ENCODE measurements around the gene FZD8. TPM values are rescaled to one million over a fixed set of nuclear protein-coding genes. Genes with fewer than 3 reads are reported as not detected.

FZD8 gene
- total RNA-seq, 1 experiment from 2014 or later: 13.8 TPM

DNA sequence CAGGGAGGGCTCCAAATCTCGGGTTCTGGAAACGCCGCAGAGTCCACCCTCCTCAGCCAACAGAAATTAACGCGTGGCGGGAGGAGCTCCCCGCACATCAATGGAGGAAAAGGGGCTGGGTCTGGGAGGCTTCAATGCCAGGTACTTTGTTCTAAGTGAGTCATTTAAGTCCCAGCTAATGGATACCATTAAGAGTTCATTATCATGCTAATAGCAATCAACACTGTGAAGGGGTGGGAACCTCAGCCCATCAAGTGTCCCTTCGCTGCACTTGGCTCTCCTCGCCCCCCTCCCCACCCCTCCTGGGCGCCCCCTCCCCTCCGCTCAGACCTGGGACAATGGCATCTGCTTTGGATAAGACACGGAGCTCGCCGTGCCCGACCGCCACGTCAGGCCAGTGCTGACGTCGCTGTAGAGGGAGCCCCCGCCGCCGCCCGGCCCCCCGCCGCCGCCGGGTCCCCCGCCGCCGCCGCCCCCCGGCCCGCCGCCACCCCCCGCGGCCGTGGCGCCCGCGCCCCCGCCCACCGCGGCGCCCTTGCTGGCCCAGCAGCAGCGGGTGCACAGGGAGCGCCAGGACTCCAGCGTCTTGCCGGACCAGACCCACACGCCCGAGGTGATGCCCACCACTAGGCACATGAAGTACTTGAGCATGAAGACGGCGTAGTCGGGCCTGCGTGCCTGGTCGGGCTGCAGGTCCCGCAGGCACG, 2.9 kb downstream of the FZD8 start:
- Histone ChIP-seq H2BK12ac (ENCODE audit: insufficient read length, low read depth, low read length) (no peak overlapping the region), H3K9ac (ENCODE audit: extremely low read depth, insufficient read length, low read length) (no peak overlapping the region), H3K18ac (ENCODE audit: insufficient read length, low read depth, low read length) (peak overlapping the region; percentile 8), H2BK15ac (ENCODE audit: low read depth, low read length) (no peak overlapping the region), H3K23ac (ENCODE audit: insufficient read length, low read depth, low read length) (no peak overlapping the region), H4K20me1 (ENCODE audit: control insufficient read depth, insufficient read depth, insufficient read length) (no peaks in the 10 kb centered on the region), H2BK5ac (ENCODE audit: insufficient read length, low read length) (no peak overlapping the region), H3K4me1 (ENCODE audit: insufficient read depth, low read length) (peaks cover 7% of the 10 kb centered on the region; the same call in 1 of the 2 replicates), H2AFZ (ENCODE audit: low read length) (no peak overlapping the region), H3K14ac (ENCODE audit: insufficient read depth, low read length) (peak overlapping the region; percentile 17; the same call in 1 of the 2 replicates), H3K27me3 (ENCODE audit: insufficient read depth, low read length) (peaks cover 8% of the 10 kb centered on the region; the same call in 1 of the 2 replicates), H3K4ac (ENCODE audit: low read depth, low read length) (no peak overlapping the region), H2BK20ac (ENCODE audit: low read depth, low read length, poor library complexity, severe bottlenecking) (no peak overlapping the region), H2BK120ac (ENCODE audit: low read depth, low read length, poor library complexity, severe bottlenecking) (no peak overlapping the region), H3T11ph (ENCODE audit: low read length) (no peak overlapping the region), H4K5ac (ENCODE audit: insufficient read length, low read depth, low read length) (no peak overlapping the region), H4K8ac (replicated peaks; ENCODE audit: insufficient read length, low read depth, low read length) (no peak overlapping the region), H3K23me2 (ENCODE audit: insufficient read length, low read depth, low read length, poor library complexity, severe bottlenecking) (peaks cover 15% of the 10 kb centered on the region), H3K27ac (ENCODE audit: insufficient read length, low read depth, low read length) (no peak overlapping the region), H3K4me2 (ENCODE audit: insufficient read depth, insufficient read length, low read length) (peak overlapping the region; percentile 48), H3K56ac (ENCODE audit: insufficient read length, low read depth, low read length) (no peak overlapping the region), H4K91ac (ENCODE audit: insufficient read length, low read depth, low read length) (no peak overlapping the region), H2AK5ac (ENCODE audit: insufficient read length, low read length) (no peak overlapping the region), H3K79me1 (ENCODE audit: insufficient read depth, low read depth, low read length, poor library complexity, severe bottlenecking) (no peaks in the 10 kb centered on the region), H3K79me2 (ENCODE audit: insufficient read depth, low read length) (no peaks in the 10 kb centered on the region), H3K9me3 (ENCODE audit: control insufficient read depth, low read depth, low read length) (no peaks in the 10 kb centered on the region)
- Mint-ChIP-seq H3K27me3 (ENCODE audit: low read depth) (peaks cover 13% of the 10 kb centered on the region), H3K4me3 (peak overlapping the region; percentile 78 to 79), H3K27ac (peak overlapping the region; percentile 58 to 75 (median 72); a peak in 3 of 7 replicates), H3K9me3 (no peaks in the 10 kb centered on the region), H3K4me1 (peaks cover 41 to 43% of the 10 kb centered on the region in 2 experiments), H3K36me3 (ENCODE audit: insufficient read depth in 1 of 3, low read depth in 3 of 3) (no peaks in the 10 kb centered on the region; a peak in 1 of 7 replicates)
- WGBS (ENCODE audit: extremely low coverage, insufficient read length, low lambda C conversion rate): no CpG with 5 or more reads among the region's 57 CpGs
- peak; percentile 79 for DNase-seq
- TF ChIP-seq, protein P1, sequence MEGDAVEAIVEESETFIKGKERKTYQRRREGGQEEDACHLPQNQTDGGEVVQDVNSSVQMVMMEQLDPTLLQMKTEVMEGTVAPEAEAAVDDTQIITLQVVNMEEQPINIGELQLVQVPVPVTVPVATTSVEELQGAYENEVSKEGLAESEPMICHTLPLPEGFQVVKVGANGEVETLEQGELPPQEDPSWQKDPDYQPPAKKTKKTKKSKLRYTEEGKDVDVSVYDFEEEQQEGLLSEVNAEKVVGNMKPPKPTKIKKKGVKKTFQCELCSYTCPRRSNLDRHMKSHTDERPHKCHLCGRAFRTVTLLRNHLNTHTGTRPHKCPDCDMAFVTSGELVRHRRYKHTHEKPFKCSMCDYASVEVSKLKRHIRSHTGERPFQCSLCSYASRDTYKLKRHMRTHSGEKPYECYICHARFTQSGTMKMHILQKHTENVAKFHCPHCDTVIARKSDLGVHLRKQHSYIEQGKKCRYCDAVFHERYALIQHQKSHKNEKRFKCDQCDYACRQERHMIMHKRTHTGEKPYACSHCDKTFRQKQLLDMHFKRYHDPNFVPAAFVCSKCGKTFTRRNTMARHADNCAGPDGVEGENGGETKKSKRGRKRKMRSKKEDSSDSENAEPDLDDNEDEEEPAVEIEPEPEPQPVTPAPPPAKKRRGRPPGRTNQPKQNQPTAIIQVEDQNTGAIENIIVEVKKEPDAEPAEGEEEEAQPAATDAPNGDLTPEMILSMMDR (conservative IDR thresholded peaks at IDR 0.05): no peak

Measured in H9 (cell line).